Measurements from ENCODE around the gene DDX25.

GRCh38 chr11:125902927-125903710, 1.2 kb upstream of the DDX25 start, which contains the start of gene PUS3:
- TF ChIP-seq CTCF (IDR thresholded peaks at IDR 0.05; ENCODE audit: poor library complexity), result no peak
- TF ChIP-seq EZH2 (IDR thresholded peaks at IDR 0.05; ENCODE audit: borderline replicate concordance), result no peak
- TF ChIP-seq EZH2phosphoT487 (IDR thresholded peaks at IDR 0.05; ENCODE audit: low read depth, severe bottlenecking, unreplicated experiment), result no peak

Measured in hepatocyte (in vitro differentiated cells).